RPMI8226 (cell line): ENCODE data around the gene AHCY.
"Not testable (repeated sequence)": the region's sequence is repeated elsewhere in the genome, so short reads cannot be mapped to it uniquely, and the experiment has no call there.

Experiments used
- DNase-seq: peaks from one replicate; pipeline ENCODE4 v3.0.0-alpha.2; 2015

The AHCY gene

DNA sequence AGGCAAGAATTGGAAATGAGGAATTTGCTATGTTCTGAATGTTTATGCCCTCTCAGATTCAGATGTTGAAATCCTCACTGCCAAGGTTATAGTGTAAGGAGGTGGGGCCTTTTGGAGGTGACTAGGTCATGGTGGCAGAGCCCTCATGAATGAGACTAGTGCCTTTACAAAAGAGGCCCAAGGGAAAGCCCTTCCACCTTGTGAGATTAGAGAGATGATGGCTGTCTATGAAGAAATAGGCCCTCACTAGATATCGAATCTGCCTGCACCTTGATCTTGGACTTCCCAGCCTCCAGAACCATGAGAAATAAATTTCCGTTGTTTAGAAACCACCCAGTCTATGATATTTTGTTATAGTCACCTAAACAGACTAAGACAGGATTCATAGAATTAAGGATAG lies 51.5 kb downstream of the AHCY start:
- DNase-seq, result no peak

DNA sequence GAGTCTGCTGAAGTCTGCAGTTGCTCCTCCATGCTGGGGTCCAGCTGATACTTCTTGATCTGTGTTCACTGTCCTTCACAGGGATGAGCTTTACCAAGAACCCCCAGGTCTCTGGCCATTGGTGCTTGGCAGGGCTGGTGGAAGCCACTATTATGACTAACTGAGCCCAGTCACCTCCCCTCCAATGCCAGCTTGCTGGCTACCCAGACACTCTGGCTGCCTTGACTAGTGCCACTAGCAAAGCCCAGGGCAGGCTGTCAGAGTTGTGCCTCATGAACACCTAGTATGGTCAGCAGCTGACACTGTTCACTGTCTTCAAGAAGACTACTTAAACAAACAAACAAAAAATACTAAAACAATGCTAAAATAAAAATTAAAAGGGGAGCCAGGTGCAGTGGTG lies 53.1 kb downstream of the AHCY start:
- DNase-seq, result no peak

DNA sequence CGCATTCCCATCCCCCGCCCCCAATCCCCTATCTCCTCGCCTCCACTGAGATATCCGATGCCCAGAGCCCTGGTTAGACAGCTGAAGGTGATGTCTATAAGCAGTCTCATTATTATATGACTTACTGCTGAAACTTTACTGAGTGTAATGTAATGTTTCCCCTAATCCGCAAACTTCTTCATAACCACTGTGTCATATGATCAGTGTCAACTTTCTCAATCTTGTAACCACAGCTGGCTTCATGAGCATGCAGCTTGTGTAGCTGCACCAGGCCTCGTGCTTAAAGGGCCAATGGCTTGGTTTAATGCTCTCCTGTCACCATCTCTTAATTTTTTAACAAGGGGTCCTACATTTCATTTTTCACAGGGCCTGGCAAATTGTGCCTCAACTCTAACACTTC lies 53.9 kb downstream of the AHCY start:
- no peak for DNase-seq

DNA sequence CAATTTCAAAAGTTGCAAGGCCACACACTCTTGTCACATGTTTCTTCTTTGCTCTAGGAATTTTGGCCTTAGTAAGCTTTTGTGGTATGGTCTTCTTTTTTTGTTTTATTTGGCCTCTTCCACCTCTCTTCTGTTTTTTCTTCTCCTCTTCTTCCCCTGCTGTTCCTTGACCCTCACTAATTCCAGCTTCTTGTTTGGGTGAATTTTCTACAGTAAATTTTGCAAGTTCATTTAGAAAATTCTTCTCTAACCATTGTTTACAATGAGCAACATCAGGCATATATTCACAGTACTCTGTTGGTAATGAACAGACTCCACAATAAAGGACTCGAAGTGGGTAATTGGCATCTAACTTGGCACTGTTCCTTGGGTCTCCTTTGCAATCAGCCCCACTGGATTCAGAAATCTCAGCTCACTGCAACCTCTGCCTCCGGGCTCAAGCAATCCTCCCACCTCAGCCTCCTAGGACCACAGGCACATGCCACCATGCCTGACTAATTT lies 57.0 kb downstream of the AHCY start:
- no peak for DNase-seq

DNA sequence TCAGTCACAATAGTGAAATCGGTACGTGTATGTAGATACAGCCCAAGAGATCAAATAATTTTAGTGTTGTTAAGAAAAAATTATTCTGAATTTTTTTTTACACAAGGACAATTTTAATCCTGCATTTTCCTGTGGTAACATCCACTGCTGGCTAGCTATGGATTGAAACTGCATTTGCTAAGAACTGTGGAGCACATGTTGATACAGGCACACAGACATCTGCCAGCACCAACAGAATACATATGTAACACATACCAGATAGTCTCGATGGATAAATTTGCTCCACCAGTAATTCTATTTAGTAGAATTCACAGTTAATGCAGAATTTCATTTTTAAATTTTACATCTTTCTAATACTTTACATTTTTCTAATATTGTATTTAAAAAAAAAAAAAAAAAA lies 59.8 kb downstream of the AHCY start:
- no peak for DNase-seq

DNA sequence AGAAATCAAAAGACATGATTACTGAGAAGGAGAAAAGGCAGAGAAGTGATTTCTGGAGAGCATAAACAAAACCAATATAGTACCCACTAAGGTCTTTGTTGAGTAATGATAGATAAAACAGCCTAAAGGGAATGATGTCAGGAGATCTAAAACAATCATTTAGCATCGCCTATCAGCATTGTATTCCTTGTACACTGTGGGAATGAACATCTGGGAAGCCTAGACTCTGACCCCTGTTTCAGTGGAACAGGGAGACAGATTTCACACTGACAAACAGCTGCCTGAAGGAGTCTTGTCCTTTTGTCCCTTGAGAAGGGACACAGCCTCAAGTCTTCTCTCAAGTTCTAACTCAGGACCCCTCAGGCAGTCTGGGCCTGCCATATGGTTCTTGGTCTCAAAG lies 60.3 kb downstream of the AHCY start:
- DNase-seq, result no peak

DNA sequence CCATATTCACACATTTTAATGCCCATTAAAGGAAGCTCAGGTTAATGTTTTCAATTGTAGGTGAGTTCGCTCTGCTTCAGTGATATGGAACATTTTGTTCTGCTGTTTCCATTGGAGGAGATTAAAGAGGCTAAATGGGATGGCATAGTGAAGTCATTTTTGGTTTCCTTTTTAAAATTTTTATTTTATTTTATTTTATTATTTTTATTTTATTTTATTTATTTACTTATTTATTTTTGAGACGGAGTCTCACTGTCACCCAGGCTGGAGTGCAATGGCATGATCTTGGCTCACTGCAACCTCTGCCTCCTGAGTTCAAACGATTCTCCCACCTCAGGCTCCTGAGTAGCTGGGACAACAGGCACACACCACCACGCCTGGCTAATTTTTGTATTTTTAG lies 61.1 kb downstream of the AHCY start:
- not testable (repeated sequence) for DNase-seq

DNA sequence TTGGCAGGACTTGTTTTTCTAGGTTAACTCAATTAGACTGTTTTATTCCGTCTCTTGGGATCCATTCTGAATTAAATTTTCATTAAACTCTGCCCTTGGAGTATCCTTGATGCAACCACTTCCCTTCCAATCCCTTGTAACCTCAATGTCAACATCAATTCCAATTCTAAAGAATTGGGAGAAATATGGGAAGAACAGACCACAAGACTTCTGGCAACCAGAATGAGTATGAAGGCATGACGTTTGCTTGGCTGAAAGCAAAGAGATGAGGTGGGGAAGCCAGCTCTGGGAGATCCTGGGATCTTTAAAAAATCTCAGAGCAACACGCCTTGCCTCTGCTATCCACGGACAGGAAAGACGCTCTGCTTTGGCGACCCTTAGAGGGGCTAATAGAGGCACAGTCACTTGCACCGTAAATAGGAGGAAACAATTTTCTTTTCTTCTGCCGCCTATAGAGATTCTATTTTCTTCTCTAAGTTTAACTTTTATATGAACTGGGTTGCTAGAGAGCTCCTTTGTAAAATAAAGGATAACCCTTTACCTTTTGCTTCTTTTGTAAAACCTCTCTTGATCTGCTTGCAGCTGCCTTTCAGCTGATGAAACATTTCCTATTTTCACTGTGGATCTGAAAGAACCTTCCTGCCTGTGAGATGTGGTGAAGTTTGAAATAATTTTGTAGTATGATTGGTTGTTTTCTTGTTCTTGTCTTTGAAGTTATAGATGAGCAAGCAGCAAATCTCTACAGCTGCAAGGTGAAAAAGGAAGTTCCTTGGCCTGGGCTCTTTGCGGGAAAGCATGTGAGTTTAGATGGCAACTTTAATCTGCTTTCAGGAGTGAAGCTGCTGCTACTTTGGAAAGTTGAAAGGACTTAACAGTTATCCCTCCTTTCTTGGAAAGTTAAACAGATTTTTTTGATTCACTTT lies 62.2 kb downstream of the AHCY start, which contains the start of gene ASIP:
Gene ASIP (plus strand): TSS at position 731 of the 923 bp plus-strand sequence. CDS start 18,952 bp downstream, outside the sequence.
- DNase-seq, result peak; percentile 59

DNA sequence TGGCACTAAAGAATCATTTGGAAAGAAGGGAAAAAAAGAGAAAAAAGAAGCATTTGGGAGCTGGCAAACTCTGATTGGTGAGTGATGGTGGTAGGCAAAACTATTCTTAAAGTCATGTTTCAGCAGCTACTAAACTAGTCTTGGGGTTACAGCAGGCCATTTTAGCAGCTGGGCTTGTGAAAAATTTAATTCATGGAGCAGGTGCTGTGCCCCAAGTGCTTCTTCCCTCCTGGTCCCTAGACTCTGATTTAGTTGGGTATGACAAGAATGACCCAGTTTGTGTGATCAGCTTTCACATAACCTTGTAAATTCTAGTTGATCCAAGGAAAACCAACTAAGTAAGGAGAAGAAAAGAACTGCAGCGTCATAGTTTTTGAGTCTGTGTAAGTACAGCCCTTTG lies 63.0 kb downstream of the AHCY start:
- DNase-seq, result no peak

DNA sequence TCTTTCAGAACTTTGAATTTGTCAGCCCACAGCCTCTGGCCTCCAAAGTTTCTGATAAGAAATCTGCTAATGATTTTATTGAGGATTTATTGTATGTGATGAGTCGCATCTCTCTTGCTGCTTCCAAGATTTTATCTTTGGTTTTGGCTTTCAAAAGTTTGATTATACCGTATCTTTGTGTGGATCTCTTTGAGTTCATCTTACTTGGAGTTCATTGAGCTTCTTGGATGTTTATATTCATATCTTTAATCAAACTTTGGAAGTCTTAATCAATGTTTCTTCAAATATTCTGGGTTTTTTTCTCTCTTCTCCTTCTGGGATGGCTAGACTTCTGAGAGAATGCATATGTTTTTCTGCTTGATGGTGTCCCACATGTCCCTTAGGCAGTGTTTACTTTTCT lies 65.2 kb downstream of the AHCY start:
- no peak for DNase-seq

DNA sequence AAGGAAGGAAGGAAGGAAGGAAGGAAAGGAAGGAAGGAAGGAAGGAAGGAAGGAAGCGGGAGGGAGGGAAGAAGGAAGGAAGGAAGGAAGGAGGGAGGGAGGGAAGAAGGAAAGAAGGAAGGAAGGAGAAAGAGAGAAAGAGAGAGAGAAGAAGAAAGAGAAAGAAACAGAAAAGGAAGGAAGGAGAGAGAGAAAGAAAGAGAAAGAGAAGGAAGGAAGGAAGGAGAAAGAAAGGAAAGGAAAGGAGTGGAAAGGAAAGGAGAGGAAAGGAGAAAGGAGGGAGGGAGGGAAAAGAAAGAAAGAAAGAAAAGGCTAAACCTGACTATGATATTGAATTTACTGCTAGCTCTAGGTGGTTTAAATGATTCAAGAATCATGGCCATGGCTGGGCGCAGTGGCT lies 67.3 kb downstream of the AHCY start:
- no peak for DNase-seq

DNA sequence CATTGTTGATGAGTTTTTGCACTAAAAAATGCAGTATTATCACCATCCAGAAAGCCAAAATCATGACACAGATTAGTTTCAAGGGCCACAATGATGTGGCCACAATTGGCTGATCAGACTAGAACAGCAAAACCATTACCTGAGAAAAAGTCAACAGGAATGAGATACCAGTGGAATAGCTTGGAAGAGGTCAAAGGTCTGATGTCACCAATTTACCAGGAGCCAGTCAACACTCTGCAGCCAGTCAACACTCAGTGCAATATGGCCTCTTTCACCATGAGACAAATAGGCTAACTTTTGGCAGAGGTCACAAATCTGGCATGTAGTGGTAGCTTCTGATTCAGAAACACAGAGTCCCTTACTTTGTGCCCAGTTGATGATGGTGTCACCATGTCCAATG lies 69.5 kb downstream of the AHCY start:
- DNase-seq, result no peak

DNA sequence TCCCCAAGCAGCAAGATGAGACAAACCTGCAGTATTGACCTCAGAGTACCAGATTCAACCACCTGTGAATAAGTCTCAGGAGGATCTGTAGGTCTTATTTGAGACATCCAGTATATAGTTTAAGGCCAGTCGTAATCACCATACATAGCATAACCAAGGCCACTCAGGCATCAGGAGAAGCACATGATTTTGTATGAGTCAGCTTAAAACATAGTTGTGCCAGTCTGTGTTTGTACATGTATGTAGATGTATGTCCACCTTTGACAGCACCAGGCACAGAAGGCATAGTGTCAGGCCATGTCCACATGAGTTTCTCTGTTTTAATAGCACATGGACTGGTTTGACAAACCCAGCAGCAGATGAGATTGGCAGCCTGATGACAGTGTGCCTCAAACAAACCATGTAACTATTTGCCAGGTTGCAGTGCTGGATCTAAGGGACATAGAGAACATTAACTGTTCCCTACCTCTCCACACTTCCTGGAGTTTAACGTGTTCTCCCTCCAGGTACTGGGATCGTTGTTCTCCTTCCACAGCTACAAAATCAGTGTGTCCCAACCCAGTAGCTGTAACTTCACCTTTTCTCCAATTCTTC lies 70.6 kb downstream of the AHCY start:
- DNase-seq, result no peak

DNA sequence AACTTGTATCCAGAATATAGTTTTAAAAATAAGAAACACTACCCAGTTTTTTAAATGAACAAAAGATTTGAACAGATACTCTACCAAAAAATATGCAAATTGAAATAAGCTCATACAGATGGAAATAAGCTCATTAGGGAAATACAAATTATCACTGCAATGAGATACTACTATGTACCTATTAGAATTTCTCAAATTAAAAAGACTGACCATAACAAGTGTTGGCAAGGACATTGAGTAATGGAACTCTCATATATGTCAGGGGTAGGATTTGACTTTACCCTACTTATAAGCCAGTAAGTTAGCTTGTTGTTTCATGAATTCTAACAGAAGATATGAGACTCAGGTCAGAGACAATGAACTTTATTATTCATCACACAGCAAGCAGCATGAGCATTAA lies 71.5 kb downstream of the AHCY start:
- no peak for DNase-seq
